HEK293 (cell line): ENCODE measurements around the gene ESR1.

Source experiments
- CTCF ChIA-PET: fragments of 350-600 bp; formaldehyde crosslinking; extraction: SDS; loops from one replicate; lab custom pipeline; 2021; ENCODE audit warnings: antibody characterized with exemption; lab: Yijun Ruan, JAX
- POLR2A ChIA-PET: fragments of 300-600 bp; formaldehyde crosslinking; extraction: SDS; loops from one replicate; lab custom pipeline; 2020; ENCODE audit warnings: antibody characterized with exemption, inconsistent platforms; lab: Yijun Ruan, JAX
- H3K27ac ChIP-seq: fragments of 200-500 bp; sonication (Bioruptor generic); 2 replicates; pipeline ENCODE4 v1.5.1; 2014; ENCODE audit warnings: low read depth, low read length, control low read depth, inconsistent platforms; ENCODE audit errors: extremely low read depth
- H3K36me3 ChIP-seq, 2 experiments: fragments of 200-500 bp in 1 of 2; sonication (Bioruptor generic) in 1 of 2; 1 replicate in 1 of 2; 2 replicates in 1 of 2; pipeline ENCODE4 v1.5.1; 2014 to 2017; ENCODE audit warnings: inconsistent platforms in 2 of 2, low read length in 2 of 2; ENCODE audit not compliant: control insufficient read depth in 2 of 2, insufficient read depth in 1 of 2
- H3K4me1 ChIP-seq: fragments of 200-500 bp; sonication (Bioruptor generic); 2 replicates; pipeline ENCODE4 v1.5.1; 2014; ENCODE audit warnings: mild to moderate bottlenecking, low read length, inconsistent platforms; ENCODE audit not compliant: control insufficient read depth, insufficient read depth
- H3K4me3 ChIP-seq: 2 replicates; pipeline ENCODE4 v1.5.1; 2011; ENCODE audit warnings: low read depth, mild to moderate bottlenecking, control low read depth, low read length, moderate library complexity
- H3K9me3 ChIP-seq: fragments of 200-500 bp; sonication (Bioruptor generic); 2 replicates; pipeline ENCODE4 v1.5.1; 2014; ENCODE audit warnings: low read depth, low read length, inconsistent platforms; ENCODE audit not compliant: control insufficient read depth, insufficient read depth
- AEBP2 ChIP-seq: fragments of 450-650 bp; formaldehyde crosslinking; IDR thresholded peaks from 2 replicates; pipeline ENCODE4 v1.5.1; 2016; ENCODE audit warnings: missing biosample characterization, missing genetic modification characterization, borderline replicate concordance
- BCL11A ChIP-seq: fragments of 450-650 bp; formaldehyde crosslinking; IDR thresholded peaks from 2 replicates; pipeline ENCODE4 v1.5.1; 2016; ENCODE audit warnings: low read depth, missing biosample characterization, missing genetic modification characterization
- BCL11B ChIP-seq: fragments of 450-650 bp; formaldehyde crosslinking; IDR thresholded peaks from 2 replicates; pipeline ENCODE4 v1.5.1; 2016; ENCODE audit warnings: low read depth, missing biosample characterization, missing genetic modification characterization
- FEZF1 ChIP-seq: fragments of 450-650 bp; formaldehyde crosslinking; IDR thresholded peaks from 2 replicates; pipeline ENCODE4 v1.5.1; 2016; ENCODE audit warnings: missing biosample characterization, missing genetic modification characterization
- HOXC10 ChIP-seq: sonication (generic); formaldehyde crosslinking; IDR thresholded peaks from 2 replicates; pipeline ENCODE4 v1.8.1; 2023; ENCODE audit warnings: mild to moderate bottlenecking, missing genetic modification reagents
- PRDM10 ChIP-seq: fragments of 450-650 bp; formaldehyde crosslinking; IDR thresholded peaks from 2 replicates; pipeline ENCODE4 v1.5.1; 2016; ENCODE audit warnings: missing biosample characterization, missing genetic modification characterization
- PRDM4 ChIP-seq: fragments of 450-650 bp; formaldehyde crosslinking; IDR thresholded peaks from 2 replicates; pipeline ENCODE4 v1.5.1; 2017; ENCODE audit warnings: missing biosample characterization, missing genetic modification characterization
- RBAK ChIP-seq: fragments of 450-650 bp; formaldehyde crosslinking; IDR thresholded peaks from 2 replicates; pipeline ENCODE4 v1.5.1; 2016; ENCODE audit warnings: missing biosample characterization, missing genetic modification characterization
- SP7 ChIP-seq: fragments of 450-650 bp; formaldehyde crosslinking; IDR thresholded peaks from 2 replicates; pipeline ENCODE4 v1.5.1; 2016; ENCODE audit warnings: missing biosample characterization, missing genetic modification characterization
- ZBTB48 ChIP-seq: fragments of 450-650 bp; formaldehyde crosslinking; IDR thresholded peaks from 2 replicates; pipeline ENCODE4 v1.5.1; 2016; ENCODE audit warnings: missing biosample characterization, missing genetic modification characterization
- ZBTB7A ChIP-seq: fragments of 450-650 bp; formaldehyde crosslinking; IDR thresholded peaks from 2 replicates; pipeline ENCODE4 v1.5.1; 2016; ENCODE audit warnings: low read depth, missing biosample characterization, missing genetic modification characterization
- ZNF10 ChIP-seq: fragments of 450-650 bp; formaldehyde crosslinking; IDR thresholded peaks from 2 replicates; pipeline ENCODE4 v1.5.1; 2017; ENCODE audit warnings: missing biosample characterization, missing genetic modification characterization
- ZNF140 ChIP-seq: fragments of 450-650 bp; formaldehyde crosslinking; IDR thresholded peaks from 2 replicates; pipeline ENCODE4 v1.5.1; 2016; ENCODE audit warnings: missing biosample characterization, missing genetic modification characterization
- ZNF16 ChIP-seq: fragments of 450-650 bp; formaldehyde crosslinking; IDR thresholded peaks from 2 replicates; pipeline ENCODE4 v1.5.1; 2016; ENCODE audit warnings: low read depth, missing biosample characterization, missing genetic modification characterization
- ZNF202 ChIP-seq: fragments of 450-650 bp; formaldehyde crosslinking; IDR thresholded peaks from 2 replicates; pipeline ENCODE4 v1.5.1; 2016; ENCODE audit warnings: missing biosample characterization, missing genetic modification characterization, borderline replicate concordance
- ZNF416 ChIP-seq: fragments of 450-650 bp; formaldehyde crosslinking; IDR thresholded peaks from 2 replicates; pipeline ENCODE4 v1.5.1; 2016; ENCODE audit warnings: missing biosample characterization, missing genetic modification characterization
- ZNF426 ChIP-seq: fragments of 450-650 bp; formaldehyde crosslinking; IDR thresholded peaks from 2 replicates; pipeline ENCODE4 v1.5.1; 2017; ENCODE audit warnings: missing biosample characterization, missing genetic modification characterization, mild to moderate bottlenecking, inconsistent platforms, moderate library complexity
- ZNF555 ChIP-seq: fragments of 450-650 bp; formaldehyde crosslinking; conservative IDR thresholded peaks from 2 replicates; pipeline ENCODE4 v1.5.1; 2017; ENCODE audit warnings: missing biosample characterization, mild to moderate bottlenecking, missing genetic modification characterization, inconsistent platforms
- ZNF600 ChIP-seq: fragments of 450-650 bp; formaldehyde crosslinking; IDR thresholded peaks from 2 replicates; pipeline ENCODE4 v1.5.1; 2016; ENCODE audit warnings: missing biosample characterization, missing genetic modification characterization
- ZNF621 ChIP-seq: fragments of 450-650 bp; formaldehyde crosslinking; IDR thresholded peaks from 2 replicates; pipeline ENCODE4 v1.5.1; 2017; ENCODE audit warnings: missing biosample characterization, missing genetic modification characterization
- ZNF670 ChIP-seq: fragments of 450-650 bp; formaldehyde crosslinking; IDR thresholded peaks from 2 replicates; pipeline ENCODE4 v1.5.1; 2016; ENCODE audit warnings: missing biosample characterization, missing genetic modification characterization, low read depth
- ZSCAN4 ChIP-seq: fragments of 450-650 bp; formaldehyde crosslinking; IDR thresholded peaks from 2 replicates; pipeline ENCODE4 v1.5.1; 2017; ENCODE audit warnings: missing biosample characterization, missing genetic modification characterization

Gene ESR1

GRCh38 chr6:151783692-151784091 lies 23.8 kb upstream of the ESR1 start:
- H3K36me3 ChIP-seq = no peaks in the 10 kb centered on the region
- H3K27ac ChIP-seq = no peak overlapping the region
- H3K4me3 ChIP-seq = no peak overlapping the region
- no peaks in the 10 kb centered on the region for H3K9me3 ChIP-seq
- ChIA-PET POLR2A (no interaction called here), CTCF (interaction anchor here (0.9 kb wide), 1 partner anchor 16 kb away, joined by 3 read pairs; no protein-coding TSS in a partner anchor)
- no peaks in the 10 kb centered on the region for H3K4me1 ChIP-seq
- TF ChIP-seq BCL11A (tag by site-specific recombination) (no peak), ZNF140 (tag by site-specific recombination) (no peak), ZNF202 (no peak), ZNF426 (tag by site-specific recombination) (no peak), SP7 (tag by site-specific recombination) (no peak), ZNF16 (tag by site-specific recombination) (no peak)

- Histone ChIP-seq H3K36me3 (no peaks in the 10 kb centered on the region), H3K4me3 (no peak overlapping the region), H3K9me3 (no peaks in the 10 kb centered on the region), H3K4me1 (no peaks in the 10 kb centered on the region)
- CTCF ChIA-PET = interaction anchor here (0.6 to 0.9 kb wide), 3 partner anchors 17 to 98 kb away, joined by 3 read pairs; no protein-coding TSS in a partner anchor
- TF ChIP-seq ZSCAN4 (tag by site-specific recombination) (no peak), ZNF10 (peak; percentile 82)
- TF ChIP-seq, all 188 proteins: peak for 1
- H3K27ac ChIP-seq = no peak overlapping the region
- POLR2A ChIA-PET = no interaction called here
Observed at GRCh38 chr6:151784441-151785214, 22.9 kb upstream of the ESR1 start.

- H3K36me3 ChIP-seq = no peaks in the 10 kb centered on the region
- CTCF ChIA-PET = interaction anchor here (1.1 kb wide), 1 partner anchor 32 kb away, joined by 3 read pairs; no protein-coding TSS in a partner anchor
- POLR2A ChIA-PET = no interaction called here
- no peak for TF ChIP-seq PRDM10
- no peak for TF ChIP-seq BCL11B (tag by site-specific recombination)
- no peak for TF ChIP-seq FEZF1
- TF ChIP-seq ZNF416 (tag by site-specific recombination) = no peak
- no peak for TF ChIP-seq ZNF621 (tag by site-specific recombination)
- TF ChIP-seq HOXC10 (CRISPR knock-in tag) = no peak
- no peak for TF ChIP-seq ZNF670 (tag by site-specific recombination)
- no peak for TF ChIP-seq ZBTB48
- no peak for TF ChIP-seq RBAK (tag by site-specific recombination)
- TF ChIP-seq ZNF555 (tag by site-specific recombination) = no peak
- no peak for TF ChIP-seq ZNF600
- TF ChIP-seq PRDM4 (tag by site-specific recombination) = no peak
- no peak for TF ChIP-seq AEBP2 (tag by site-specific recombination)
- no peak for TF ChIP-seq ZBTB7A (tag by site-specific recombination)
Observed at GRCh38 chr6:151796842-151797530, 10.5 kb upstream of the ESR1 start.

More at GRCh38 chr6:151796842-151797530, 10.5 kb upstream of the ESR1 start:
- H3K9me3 ChIP-seq = no peaks in the 10 kb centered on the region
- no peak overlapping the region for H3K4me3 ChIP-seq
- H3K27ac ChIP-seq = no peak overlapping the region
- H3K4me1 ChIP-seq = no peaks in the 10 kb centered on the region
